HG03520 (cell line): ENCODE data around the gene ENDOV.

Experiments used
- ATAC-seq: cut with Tn5 transposase; IDR thresholded peaks from one replicate; pipeline ENCODE4 v1.9.1; 2021; ENCODE audit warnings: mild to moderate bottlenecking, moderate library complexity; ENCODE audit not compliant: unreplicated experiment

ENDOV gene

DNA sequence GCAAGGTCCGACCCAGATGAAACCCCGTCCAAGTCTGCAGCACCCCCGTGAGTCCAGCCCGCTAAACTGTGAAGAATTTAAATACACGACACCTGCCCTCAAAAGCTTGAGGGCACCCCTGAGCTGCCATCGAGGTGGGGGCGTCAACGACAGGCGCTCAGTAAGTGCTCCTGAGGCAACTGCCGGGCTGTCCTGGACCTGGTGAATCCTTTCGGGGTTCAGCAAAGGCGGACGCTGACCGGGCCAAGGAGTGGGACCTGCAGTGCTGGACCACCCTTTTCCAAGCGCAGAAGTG, 512 bp upstream of the ENDOV start:
- no peak for ATAC-seq

DNA sequence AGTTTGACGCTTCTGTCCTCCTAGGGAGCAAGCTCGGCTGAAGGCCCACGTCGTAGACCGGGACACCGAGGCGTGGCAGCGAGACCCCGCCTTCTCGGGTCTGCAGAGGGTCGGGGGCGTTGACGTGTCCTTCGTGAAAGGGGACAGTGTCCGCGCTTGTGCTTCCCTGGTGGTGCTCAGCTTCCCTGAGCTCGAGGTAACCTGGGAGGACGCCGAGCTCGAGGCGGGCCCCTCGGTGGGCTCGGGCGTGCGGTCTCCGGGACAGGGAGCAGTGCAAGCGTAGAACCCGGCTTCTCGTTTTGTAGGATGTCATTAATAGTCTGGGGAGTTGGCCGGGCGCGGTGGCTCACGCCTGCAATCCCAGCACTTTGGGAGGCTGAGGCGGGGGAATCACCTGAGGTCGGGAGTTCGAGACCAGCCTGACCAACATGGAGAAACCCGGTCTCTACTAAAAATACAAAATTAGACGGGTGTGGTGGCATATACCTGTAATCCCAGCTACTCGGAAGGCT, 715 bp downstream of the ENDOV start:
- ATAC-seq, result peak; percentile 16

DNA sequence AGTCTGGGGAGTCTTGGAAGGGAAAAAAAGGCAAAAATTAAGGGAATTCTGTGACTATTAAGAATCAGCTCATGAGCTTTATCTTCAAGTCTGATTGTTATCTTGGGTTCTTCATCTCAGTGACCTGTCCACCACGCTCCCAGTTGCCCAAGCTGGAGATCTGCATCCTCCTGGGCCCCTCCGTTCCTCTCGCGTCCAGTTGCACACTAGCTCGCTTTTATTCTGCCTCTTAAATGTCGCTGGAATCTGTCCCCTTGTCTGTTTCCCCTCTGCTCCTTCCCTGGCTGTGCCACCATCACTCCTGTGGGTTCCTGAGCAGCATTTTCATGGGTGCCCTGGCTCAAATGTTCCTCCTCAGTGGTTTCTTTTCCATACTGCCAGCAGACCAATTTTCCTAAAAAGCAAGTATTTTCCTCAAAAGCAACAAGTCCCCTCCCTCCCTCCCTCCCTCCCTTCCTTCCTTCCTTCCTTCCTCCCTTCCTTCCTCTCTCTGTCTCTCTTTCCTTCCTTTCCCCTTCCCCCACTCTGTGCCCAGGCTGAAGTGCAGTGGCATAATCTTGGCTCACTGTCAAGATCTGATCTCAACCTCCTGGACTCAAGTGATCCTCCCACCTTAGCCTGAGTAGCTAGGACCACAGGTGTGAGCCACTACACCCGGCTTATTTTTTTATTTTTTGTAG, 1.4 kb downstream of the ENDOV start:
- no peak for ATAC-seq

DNA sequence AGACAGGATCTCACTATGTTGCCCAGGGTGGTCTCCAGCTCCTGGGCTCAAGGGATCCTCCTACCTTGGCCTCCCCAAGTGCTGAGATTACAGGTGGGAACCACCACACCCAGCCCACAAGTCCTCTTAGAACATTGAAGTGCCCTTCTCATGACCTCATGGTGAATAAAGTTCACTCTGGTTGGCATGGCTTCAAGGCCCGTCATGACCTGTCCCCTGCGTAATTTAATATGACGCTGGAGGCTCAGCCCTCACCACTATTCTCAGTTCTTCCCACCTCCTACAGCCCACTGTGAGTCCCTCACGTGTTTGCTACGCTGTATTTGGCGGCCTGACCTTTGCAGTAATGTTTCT, 1.9 kb downstream of the ENDOV start:
- no peak for ATAC-seq

DNA sequence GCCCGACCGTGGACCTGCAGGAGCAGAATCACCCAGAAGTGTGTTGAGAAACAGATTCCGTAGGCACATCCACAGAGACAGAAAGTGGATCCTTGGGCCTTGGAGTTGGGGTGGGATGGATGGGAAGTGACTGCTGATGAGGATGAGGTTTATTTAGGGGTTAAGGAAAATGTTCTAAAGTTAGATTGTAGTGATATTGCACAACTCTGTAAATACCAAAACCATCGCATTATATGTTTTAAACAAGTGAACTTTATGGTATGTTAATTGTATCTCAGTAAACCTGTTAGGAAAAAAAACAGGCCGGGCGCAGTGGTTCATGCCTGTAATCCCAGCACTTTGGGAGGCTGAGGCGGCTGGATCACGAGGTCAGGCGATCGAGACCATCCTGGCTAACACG, 3.6 kb downstream of the ENDOV start:
- ATAC-seq, result no peak

DNA sequence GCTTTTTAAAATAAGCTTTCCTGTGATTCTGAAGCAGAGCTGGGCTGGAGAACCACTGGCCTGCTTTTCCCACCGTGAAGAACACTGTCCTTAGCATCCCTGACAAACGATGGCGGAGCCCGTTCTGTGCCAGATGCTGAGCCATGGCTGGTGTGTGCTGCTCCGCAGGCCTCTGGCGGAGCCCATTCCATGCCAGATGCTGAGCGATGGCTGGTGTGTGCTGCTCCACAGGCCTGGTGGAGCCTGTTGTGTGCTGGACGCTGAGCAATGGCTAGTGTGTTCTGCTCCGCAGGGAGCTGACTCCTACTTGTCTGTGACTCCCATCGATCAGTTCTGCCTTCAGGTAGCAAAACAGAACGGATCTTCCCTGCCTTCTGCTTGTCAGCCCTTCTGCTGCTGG, 4.3 kb downstream of the ENDOV start:
- no peak for ATAC-seq

DNA sequence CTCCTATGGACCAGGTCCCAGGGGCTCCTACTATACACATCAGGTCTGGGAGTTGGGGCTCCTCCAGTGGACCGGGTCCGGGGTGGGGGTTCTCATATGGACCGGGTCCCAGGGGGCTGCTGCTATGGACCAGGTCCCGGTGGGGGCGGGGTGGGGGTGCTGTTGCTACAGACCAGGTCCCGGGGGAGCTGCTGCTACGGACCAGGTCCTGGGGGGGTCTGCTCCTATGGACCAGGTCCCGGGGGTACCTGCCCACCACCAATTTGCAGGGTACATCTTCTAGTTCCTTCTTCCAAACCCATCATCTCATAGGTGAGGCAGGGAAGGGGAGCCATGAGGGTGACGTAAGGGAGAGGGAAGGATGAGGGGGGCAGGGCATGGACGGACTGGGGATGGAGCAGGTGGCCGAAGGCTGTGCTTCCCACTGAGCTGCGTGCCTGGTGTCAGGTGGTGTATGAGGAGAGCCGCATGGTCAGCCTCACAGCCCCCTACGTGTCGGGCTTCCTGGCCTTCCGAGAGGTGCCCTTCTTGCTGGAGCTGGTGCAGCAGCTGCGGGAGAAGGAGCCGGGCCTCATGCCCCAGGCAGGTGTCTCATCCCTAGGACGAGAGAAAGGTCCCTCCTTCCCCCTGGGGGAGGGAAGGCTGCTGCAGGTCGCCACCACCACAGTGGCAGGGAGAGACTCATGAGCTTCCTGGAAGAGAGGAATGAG, 6.6 kb downstream of the ENDOV start:
- no peak for ATAC-seq

DNA sequence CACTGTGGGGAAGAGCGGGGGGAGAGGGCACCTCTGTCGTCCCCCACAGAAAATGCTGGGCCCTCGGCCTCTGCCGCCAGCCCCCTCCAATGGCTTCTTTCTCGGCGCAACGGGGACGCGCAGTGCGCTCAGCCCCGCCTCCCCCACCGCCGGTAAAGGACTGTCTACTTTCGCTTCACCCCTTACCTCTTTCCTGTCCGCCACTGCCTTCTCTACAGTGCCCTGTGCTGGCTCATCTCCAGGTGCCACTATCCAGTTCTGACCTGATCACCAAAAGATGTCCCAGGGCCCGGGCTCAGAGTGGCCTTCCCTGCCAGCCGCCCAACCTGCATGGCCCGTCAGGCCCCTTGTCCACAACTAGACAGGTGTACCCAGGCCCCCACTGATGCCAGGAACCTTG, 7.3 kb downstream of the ENDOV start:
- no peak for ATAC-seq

DNA sequence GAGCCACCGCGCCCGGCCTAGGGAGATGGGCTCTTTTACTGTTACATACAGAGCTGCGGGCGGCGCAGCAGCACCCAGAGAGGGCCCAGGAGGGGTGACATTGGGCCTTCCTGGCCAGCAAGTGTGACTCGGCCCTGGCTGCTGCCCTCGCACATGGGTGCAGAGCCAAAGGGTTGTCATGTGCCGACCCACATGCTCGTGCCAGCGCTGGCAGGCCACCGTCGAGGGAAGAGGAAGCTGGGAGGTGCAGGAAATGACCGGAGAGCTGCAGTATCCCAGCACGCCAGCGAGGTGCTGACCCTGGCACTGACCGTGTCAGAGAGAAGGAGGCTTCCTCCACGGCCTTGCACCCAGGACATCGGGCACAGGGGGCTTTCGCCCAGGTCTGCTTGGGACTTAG, 8.0 kb downstream of the ENDOV start:
- no peak for ATAC-seq

DNA sequence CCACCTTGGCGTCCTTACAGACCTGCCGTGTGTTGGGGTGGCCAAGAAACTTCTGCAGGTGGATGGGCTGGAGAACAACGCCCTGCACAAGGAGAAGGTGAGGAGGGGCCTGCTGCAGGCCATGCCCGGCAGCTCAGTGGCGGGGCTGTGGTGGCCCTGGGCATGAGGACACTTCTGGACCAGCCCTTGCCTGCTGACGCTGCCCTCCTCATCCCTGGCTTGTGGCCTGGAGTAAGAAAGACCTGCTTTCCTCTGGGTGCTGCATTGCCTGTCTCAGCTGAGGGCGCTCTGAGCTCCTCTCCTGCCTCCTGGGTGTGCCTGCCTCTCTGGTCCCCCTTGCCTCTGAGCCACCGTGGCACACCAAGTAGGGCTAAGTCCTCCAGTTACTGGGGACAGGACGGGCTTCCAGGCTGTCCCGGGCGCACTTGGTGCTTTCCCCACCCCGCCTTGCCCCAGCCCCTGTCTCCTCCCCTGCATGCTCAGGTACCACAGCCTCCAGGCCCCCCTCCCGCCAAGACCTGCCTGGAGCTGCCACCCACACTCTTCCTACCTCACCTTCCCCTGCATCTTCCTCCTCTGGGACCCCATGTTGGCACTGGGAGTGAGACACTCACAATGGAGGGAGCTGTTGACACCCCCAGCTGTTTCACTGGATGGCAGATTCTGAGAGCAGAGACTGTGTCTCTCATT, 8.7 kb downstream of the ENDOV start:
- no peak for ATAC-seq

DNA sequence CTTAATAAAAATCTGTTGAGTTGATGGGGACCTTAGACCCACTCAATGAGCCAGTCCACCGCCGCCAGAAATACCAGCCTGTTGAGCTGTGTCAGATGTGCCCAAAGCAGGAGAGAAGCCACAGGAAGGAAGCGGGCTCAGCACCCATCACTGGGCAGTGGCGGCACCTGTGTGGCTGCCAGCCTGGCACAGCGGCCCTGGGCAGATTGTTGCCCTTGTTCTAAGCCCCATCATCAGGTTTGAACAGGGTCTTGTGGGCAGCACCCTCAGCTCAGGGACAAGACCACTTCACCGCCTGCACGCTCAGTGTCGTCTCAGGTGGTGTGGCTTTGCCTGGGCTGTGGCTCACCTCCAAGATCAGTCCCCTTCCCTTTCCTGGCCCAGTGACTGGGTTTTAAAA, 9.3 kb downstream of the ENDOV start:
- no peak for ATAC-seq

DNA sequence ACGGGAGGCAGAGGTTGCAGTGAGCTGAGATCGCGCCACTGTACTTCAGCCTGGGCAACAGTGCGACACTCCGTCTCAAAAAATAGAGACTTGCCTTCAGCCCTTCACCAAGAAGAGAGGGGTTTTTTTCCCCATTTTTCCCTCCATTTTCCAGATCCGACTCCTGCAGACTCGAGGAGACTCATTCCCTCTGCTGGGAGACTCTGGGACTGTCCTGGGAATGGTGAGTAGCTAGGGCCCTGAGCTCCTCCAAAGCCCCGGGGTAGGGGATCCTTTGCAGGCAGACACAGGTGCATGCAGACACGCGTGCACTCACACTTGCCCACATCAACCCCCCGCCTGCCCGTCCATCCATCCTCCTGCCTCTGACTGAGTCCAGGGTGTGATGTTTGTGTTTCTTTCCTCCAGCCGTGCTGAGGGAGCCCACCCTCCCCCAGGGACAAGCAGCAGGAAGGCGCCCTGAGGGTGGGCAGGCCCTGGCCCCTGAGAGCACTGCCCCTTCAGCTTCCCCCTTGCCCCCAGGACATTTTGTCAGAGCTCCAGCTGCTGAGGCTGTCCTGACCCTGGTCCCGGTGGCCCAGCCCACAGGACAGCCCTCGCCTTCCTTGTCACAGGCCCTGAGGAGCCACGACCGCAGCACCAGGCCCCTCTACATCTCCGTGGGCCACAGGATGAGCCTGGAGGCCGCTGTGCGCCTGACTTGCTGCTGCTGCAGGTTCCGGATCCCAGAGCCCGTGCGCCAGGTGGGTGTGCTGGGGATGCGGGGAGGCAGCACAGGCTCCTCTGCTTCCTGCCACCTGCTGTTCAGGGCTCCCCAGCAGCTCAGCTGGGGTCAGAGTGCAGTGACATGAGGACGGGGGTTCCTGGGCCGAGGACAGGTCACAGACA, 10.2 kb downstream of the ENDOV start:
- no peak for ATAC-seq

DNA sequence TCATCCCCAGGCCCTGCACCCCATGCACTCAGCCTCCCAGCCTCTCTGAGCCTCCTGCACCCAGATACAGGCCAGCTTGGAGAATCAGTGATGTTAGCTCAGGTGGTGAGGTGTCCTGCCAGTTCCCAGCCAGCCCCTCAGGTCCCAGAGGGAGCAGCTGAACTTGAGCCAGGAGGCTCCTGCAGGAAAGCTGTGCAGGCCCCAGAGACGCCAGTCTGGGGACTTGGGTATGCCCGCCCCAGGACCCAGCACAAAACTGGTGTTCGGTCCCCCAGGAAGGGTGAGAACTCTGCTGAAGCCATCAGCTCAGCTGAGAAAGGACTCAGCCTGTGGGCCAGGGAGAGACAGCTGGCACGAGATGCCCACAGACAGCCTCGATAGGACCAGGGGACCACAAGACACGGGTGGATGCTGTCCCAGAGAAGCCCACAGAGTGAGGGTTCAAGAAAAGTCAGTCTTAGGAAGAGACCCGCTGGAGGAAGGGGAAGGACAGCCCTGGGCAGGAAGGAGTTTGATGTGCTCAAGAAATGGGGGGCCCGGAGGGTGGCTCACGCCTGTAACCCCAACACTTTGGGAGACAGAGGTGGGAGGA, 11.0 kb downstream of the ENDOV start:
- ATAC-seq, result no peak

DNA sequence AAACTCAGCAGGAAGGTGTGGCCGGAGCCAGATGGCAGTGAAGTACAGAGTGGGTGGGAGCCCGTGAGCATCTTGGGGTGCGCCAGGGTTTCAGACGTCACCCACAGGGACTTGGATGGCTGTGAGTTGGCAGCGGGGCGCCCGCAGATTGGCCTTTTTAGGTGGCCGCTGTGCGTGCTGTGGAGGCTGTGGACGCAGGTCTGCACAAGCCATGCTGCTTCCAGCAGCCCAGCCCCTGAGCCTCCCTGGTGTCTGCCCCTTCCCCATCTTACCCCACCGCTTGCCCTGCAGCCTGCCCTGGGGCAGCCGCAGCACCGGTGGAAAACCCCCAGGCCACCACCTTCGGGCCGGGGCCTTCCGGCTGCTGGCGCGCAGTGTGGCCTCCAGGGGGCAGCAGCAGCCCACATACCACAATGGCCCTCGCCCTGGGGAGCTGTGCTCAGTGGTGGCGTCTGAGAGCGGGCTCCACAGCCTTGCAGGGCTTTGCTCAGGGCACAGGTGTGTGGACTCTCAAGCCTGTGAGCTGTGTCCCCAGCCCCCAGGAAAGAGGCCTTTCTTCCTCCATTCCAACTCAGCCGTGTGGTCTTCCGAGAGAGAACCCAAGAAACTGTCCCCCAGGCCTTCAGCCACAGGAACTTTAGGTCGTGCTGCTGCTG, 11.8 kb downstream of the ENDOV start:
- no peak for ATAC-seq

DNA sequence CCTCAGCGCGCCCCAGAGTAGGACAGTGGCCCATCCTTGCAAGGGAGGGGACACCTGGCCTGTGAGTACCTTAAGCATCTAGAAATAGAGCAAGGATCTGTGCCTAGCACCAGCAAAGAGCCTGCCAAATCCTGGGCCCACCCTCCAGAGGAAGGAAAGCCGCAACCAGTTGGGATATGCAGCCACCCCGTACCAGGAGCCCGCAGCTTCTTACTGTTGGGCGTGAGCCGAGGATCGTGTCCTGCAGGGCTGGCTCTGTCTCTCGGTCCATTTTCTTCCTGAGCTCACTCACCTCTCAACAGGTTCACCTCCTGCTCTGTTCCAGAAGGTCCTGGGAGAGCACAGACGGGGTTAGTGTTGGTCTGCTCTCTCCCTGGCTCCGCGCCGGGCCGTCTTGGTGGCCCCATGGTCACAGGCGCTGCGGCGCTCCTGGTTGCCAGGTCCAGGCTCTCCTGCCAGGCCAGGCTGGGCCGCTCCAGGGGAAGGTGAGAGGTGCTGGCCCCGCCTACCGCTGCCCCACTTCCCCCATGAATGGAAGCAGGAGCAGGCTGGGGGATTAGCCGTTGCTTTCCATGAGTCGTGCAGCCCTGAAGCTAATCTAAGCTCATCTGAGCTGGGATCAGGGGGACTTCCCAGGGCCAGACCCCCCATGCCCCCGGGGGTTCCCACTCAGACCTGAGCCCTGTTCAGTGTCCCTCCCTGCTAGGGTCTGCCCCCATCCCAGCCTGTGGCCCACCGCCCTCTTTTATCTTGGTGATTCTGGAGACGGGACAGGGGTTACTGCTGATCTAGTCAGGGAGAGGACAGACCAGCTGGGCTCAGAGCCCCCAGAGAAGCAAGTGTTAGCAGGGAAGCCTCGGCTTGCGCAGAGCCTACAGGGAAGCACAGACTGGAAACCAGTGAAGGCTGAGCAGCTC, 12.7 kb downstream of the ENDOV start:
- ATAC-seq, result no peak

DNA sequence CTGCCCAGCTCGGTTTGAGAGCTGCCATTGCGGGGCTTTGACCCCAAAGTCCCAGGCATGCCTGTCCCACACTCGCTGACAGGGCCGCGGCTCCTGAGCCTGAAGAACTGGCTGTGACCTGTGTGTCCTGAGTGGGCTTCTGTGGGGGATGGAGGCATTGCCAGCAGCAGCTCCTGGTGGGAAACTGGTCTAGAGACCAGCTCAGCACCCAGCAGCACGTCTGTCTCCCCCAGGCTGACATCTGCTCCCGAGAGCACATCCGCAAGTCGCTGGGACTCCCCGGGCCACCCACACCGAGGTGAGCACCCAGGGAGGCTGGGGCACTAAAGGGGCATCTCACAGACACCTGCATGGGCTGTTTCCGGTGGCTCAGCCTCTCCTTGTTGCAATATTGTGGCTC, 13.4 kb downstream of the ENDOV start:
- ATAC-seq, result no peak

DNA sequence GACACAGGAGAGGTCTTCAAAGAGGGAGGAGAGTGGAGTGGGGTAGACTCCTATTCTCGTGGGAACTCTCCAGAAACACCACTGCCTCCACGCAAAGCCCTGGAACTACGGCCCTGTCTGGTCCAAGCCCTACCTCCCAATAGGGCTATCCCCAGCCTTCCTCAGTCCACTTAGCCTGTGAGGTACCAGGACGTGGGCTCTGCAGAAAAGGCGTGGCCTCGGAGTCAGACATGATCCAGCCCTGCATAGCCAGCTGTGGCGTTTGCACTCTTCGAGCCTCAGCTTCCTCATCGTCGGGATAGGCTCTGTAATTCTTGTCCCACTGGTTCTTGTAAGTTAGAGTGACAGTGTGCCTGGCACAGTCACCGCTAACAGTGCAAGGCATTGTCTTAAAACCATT, 13.8 kb downstream of the ENDOV start:
- no peak for ATAC-seq

DNA sequence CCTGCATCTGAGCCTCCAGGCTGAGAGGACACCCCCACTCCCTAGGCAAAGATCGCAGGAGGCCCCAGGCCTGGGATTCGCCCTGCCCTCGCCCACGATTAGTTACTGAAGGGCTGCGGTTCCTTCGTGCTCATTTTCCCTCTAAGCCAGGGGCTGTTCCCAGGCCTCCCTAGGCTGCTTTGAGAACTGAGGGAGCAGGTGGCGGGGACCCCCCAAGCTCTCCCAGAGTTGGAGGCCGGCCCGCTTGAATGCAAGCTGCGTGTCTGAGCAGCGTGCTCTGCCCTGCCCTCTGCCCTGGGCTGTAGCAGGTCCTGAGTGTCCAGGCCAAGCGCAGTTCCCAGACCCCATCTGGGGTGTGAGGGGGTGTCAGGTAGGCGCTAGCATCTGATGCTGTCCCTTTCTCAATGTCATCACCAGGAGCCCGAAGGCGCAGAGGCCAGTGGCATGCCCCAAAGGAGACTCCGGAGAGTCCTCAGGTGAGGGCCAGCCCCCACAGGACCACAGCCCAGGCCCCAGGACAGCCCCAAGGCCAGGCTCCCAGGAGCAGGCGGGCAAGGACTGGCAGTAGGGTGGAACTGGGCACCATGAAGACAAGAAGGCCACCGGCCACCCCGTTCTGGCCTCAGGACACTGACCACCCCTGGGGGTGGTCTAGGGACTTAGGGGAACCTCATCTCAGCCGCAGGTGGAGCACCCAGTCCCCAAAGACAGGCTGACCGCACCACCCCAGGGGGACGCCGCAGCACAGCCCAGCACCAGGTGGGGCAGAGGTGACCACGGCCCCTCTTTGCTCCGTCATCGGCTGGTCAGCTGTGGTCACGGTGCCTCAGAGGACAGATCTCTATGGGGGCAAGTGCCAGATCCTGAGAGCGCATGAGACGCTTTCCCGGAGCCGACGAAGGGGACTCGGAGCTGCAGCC, 14.6 kb downstream of the ENDOV start:
- no peak for ATAC-seq
